HEK293 (cell line): ENCODE data around the gene NAPA.
A peak's percentile ranks its signal among the peaks of the same experiment; 100 is the strongest.

ENCODE experiments used
- CTCF ChIA-PET: fragments of 350-600 bp; formaldehyde crosslinking; extraction: SDS; loops from one replicate; lab custom pipeline; 2021; ENCODE audit warnings: antibody characterized with exemption; lab: Yijun Ruan, JAX
- POLR2A ChIA-PET: fragments of 300-600 bp; formaldehyde crosslinking; extraction: SDS; loops from one replicate; lab custom pipeline; 2020; ENCODE audit warnings: antibody characterized with exemption, inconsistent platforms; lab: Yijun Ruan, JAX
- H3K27ac ChIP-seq: fragments of 200-500 bp; sonication (Bioruptor generic); 2 replicates; pipeline ENCODE4 v1.5.1; 2014; ENCODE audit warnings: low read depth, low read length, control low read depth, inconsistent platforms; ENCODE audit errors: extremely low read depth
- H3K36me3 ChIP-seq, 2 experiments: fragments of 200-500 bp in 1 of 2; sonication (Bioruptor generic) in 1 of 2; 1 replicate in 1 of 2; 2 replicates in 1 of 2; pipeline ENCODE4 v1.5.1; 2014 to 2017; ENCODE audit warnings: inconsistent platforms in 2 of 2, low read length in 2 of 2; ENCODE audit not compliant: control insufficient read depth in 2 of 2, insufficient read depth in 1 of 2
- H3K4me1 ChIP-seq: fragments of 200-500 bp; sonication (Bioruptor generic); 2 replicates; pipeline ENCODE4 v1.5.1; 2014; ENCODE audit warnings: mild to moderate bottlenecking, low read length, inconsistent platforms; ENCODE audit not compliant: control insufficient read depth, insufficient read depth
- H3K4me3 ChIP-seq: 2 replicates; pipeline ENCODE4 v1.5.1; 2011; ENCODE audit warnings: low read depth, mild to moderate bottlenecking, control low read depth, low read length, moderate library complexity
- H3K9me3 ChIP-seq: fragments of 200-500 bp; sonication (Bioruptor generic); 2 replicates; pipeline ENCODE4 v1.5.1; 2014; ENCODE audit warnings: low read depth, low read length, inconsistent platforms; ENCODE audit not compliant: control insufficient read depth, insufficient read depth
- BCL11A ChIP-seq: fragments of 450-650 bp; formaldehyde crosslinking; IDR thresholded peaks from 2 replicates; pipeline ENCODE4 v1.5.1; 2016; ENCODE audit warnings: low read depth, missing biosample characterization, missing genetic modification characterization
- GLIS2 ChIP-seq: fragments of 450-650 bp; formaldehyde crosslinking; IDR thresholded peaks from 2 replicates; pipeline ENCODE4 v1.5.1; 2016; ENCODE audit warnings: missing biosample characterization, missing genetic modification characterization
- ZBTB17 ChIP-seq: fragments of 450-650 bp; formaldehyde crosslinking; IDR thresholded peaks from 2 replicates; pipeline ENCODE4 v1.5.1; 2016; ENCODE audit warnings: missing biosample characterization, missing genetic modification characterization
- ZBTB48 ChIP-seq: fragments of 450-650 bp; formaldehyde crosslinking; IDR thresholded peaks from 2 replicates; pipeline ENCODE4 v1.5.1; 2016; ENCODE audit warnings: missing biosample characterization, missing genetic modification characterization
- ZNF24 ChIP-seq: fragments of 450-650 bp; formaldehyde crosslinking; IDR thresholded peaks from 2 replicates; pipeline ENCODE4 v1.5.1; 2016; ENCODE audit warnings: missing biosample characterization, missing genetic modification characterization
- ZNF311 ChIP-seq: fragments of 450-650 bp; formaldehyde crosslinking; IDR thresholded peaks from 2 replicates; pipeline ENCODE4 v1.5.1; 2017; ENCODE audit warnings: missing biosample characterization, missing genetic modification characterization, borderline replicate concordance
- ZNF341 ChIP-seq: fragments of 450-650 bp; formaldehyde crosslinking; IDR thresholded peaks from 2 replicates; pipeline ENCODE4; 2016; ENCODE audit warnings: low read depth, missing biosample characterization, missing genetic modification characterization
- ZNF354C ChIP-seq: fragments of 450-650 bp; formaldehyde crosslinking; IDR thresholded peaks from 2 replicates; pipeline ENCODE4 v1.5.1; 2016; ENCODE audit warnings: missing biosample characterization, missing genetic modification characterization, low read depth, borderline replicate concordance
- ZNF37A ChIP-seq: fragments of 450-650 bp; IDR thresholded peaks from 2 replicates; pipeline ENCODE4 v1.5.1; 2018; ENCODE audit warnings: missing biosample characterization, missing genetic modification characterization
- ZNF544 ChIP-seq: fragments of 450-650 bp; formaldehyde crosslinking; IDR thresholded peaks from 2 replicates; pipeline ENCODE4 v1.5.0; 2017; ENCODE audit warnings: missing biosample characterization, missing genetic modification characterization
- ZNF555 ChIP-seq: fragments of 450-650 bp; formaldehyde crosslinking; conservative IDR thresholded peaks from 2 replicates; pipeline ENCODE4 v1.5.1; 2017; ENCODE audit warnings: missing biosample characterization, mild to moderate bottlenecking, missing genetic modification characterization, inconsistent platforms
- ZNF660 ChIP-seq: fragments of 450-650 bp; IDR thresholded peaks from 2 replicates; pipeline ENCODE4 v1.5.1; 2018; ENCODE audit warnings: missing biosample characterization, mild to moderate bottlenecking, missing genetic modification characterization
- ZNF677 ChIP-seq: fragments of 450-650 bp; IDR thresholded peaks from 2 replicates; pipeline ENCODE4 v1.5.0; 2018; ENCODE audit warnings: missing biosample characterization, mild to moderate bottlenecking, missing genetic modification characterization, moderate library complexity
- ZNF830 ChIP-seq: fragments of 450-650 bp; IDR thresholded peaks from 2 replicates; pipeline ENCODE4 v1.5.0; 2018; ENCODE audit warnings: missing biosample characterization, missing genetic modification characterization, low read depth, mild to moderate bottlenecking, moderate library complexity
- ZSCAN16 ChIP-seq: fragments of 450-650 bp; formaldehyde crosslinking; IDR thresholded peaks from 2 replicates; pipeline ENCODE4 v1.5.1; 2016; ENCODE audit warnings: missing biosample characterization, missing genetic modification characterization
- TF ChIP-seq, protein P1 (sequence below): fragments of 450-650 bp; formaldehyde crosslinking; IDR thresholded peaks from 2 replicates; pipeline ENCODE4 v1.5.1; 2016; ENCODE audit warnings: missing biosample characterization, missing genetic modification characterization
- TF ChIP-seq, protein P2 (sequence below): fragments of 450-650 bp; formaldehyde crosslinking; IDR thresholded peaks from 2 replicates; pipeline ENCODE4 v1.5.1; 2016; ENCODE audit warnings: missing biosample characterization, missing genetic modification characterization
- TF ChIP-seq, protein P3 (sequence below): fragments of 450-650 bp; formaldehyde crosslinking; IDR thresholded peaks from 2 replicates; pipeline ENCODE4 v1.5.1; 2016; ENCODE audit warnings: missing biosample characterization, missing genetic modification characterization
- TF ChIP-seq, protein P4 (sequence below): sonication (generic); formaldehyde crosslinking; IDR thresholded peaks from 2 replicates; pipeline ENCODE4 v1.8.1; 2022; ENCODE audit warnings: mild to moderate bottlenecking, moderate library complexity, missing genetic modification reagents
- TF ChIP-seq, protein P5 (sequence below): IDR thresholded peaks from 2 replicates; pipeline ENCODE4 v1.6.1; 2011; ENCODE audit warnings: mild to moderate bottlenecking, low read depth, low read length, borderline replicate concordance
- TF ChIP-seq, protein P6 (sequence below): fragments of 450-650 bp; formaldehyde crosslinking; IDR thresholded peaks from 2 replicates; pipeline ENCODE4 v1.5.1; 2016; ENCODE audit warnings: missing biosample characterization, missing genetic modification characterization

NAPA gene

DNA sequence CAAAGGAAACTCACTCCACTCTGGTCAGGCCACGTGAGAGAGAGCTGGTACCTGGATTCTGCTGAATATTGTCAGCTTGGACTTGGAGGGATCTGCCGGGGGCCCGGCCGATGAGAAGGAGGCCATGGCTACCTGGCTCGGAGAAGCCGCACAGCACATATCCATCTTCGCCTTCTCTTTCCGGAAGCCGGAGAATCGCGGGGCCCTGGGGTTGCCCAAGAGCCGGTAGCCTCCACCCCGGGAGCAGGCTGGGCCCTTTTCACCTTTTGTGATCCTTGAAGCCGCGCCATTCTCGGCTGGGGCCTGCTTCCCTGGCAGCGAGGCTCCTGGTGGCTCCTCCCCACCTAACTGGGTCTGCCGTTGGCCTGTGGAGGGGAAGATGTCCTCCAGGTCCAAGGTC lies 29.2 kb upstream of the NAPA start:
- Histone ChIP-seq H3K9me3 (no peaks in the 10 kb centered on the region), H3K4me3 (no peak overlapping the region), H3K4me1 (peaks cover 2% of the 10 kb centered on the region; the same call in 1 of the 2 replicates), H3K36me3 (no peaks in the 10 kb centered on the region; a peak in 1 of 3 replicates), H3K27ac (no peak overlapping the region)
- TF ChIP-seq ZNF830 (no peak), ZNF677 (tag by site-specific recombination) (no peak), ZNF311 (tag by site-specific recombination) (no peak), ZNF544 (tag by site-specific recombination) (no peak), ZSCAN16 (tag by site-specific recombination) (no peak), ZNF354C (tag by site-specific recombination) (no peak)
- TF ChIP-seq, protein P1, sequence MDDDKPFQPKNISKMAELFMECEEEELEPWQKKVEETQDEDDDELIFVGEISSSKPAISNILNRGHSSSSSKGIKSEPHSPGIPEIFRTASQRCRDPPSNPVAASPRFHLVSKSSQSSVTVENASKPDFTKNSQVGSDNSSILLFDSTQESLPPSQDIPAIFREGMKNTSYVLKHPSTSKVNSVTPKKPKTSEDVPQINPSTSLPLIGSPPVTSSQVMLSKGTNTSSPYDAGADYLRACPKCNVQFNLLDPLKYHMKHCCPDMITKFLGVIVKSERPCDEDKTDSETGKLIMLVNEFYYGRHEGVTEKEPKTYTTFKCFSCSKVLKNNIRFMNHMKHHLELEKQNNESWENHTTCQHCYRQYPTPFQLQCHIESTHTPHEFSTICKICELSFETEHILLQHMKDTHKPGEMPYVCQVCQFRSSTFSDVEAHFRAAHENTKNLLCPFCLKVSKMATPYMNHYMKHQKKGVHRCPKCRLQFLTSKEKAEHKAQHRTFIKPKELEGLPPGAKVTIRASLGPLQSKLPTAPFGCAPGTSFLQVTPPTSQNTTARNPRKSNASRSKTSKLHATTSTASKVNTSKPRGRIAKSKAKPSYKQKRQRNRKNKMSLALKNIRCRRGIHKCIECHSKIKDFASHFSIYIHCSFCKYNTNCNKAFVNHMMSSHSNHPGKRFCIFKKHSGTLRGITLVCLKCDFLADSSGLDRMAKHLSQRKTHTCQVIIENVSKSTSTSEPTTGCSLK (tag by site-specific recombination): no peak
- TF ChIP-seq, protein P2, sequence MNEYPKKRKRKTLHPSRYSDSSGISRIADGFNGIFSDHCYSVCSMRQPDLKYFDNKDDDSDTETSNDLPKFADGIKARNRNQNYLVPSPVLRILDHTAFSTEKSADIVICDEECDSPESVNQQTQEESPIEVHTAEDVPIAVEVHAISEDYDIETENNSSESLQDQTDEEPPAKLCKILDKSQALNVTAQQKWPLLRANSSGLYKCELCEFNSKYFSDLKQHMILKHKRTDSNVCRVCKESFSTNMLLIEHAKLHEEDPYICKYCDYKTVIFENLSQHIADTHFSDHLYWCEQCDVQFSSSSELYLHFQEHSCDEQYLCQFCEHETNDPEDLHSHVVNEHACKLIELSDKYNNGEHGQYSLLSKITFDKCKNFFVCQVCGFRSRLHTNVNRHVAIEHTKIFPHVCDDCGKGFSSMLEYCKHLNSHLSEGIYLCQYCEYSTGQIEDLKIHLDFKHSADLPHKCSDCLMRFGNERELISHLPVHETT (tag by site-specific recombination): no peak
- TF ChIP-seq, protein P3, sequence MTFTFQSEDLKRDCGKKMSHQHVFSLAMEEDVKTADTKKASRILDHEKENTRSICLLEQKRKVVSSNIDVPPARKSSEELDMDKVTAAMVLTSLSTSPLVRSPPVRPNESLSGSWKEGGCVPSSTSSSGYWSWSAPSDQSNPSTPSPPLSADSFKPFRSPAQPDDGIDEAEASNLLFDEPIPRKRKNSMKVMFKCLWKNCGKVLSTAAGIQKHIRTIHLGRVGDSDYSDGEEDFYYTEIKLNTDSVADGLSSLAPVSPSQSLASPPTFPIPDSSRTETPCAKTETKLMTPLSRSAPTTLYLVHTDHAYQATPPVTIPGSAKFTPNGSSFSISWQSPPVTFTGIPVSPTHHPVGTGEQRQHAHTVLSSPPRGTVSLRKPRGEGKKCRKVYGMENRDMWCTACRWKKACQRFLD (tag by site-specific recombination): no peak
- TF ChIP-seq, protein P4, sequence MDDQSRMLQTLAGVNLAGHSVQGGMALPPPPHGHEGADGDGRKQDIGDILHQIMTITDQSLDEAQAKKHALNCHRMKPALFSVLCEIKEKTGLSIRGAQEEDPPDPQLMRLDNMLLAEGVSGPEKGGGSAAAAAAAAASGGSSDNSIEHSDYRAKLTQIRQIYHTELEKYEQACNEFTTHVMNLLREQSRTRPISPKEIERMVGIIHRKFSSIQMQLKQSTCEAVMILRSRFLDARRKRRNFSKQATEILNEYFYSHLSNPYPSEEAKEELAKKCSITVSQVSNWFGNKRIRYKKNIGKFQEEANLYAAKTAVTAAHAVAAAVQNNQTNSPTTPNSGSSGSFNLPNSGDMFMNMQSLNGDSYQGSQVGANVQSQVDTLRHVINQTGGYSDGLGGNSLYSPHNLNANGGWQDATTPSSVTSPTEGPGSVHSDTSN (CRISPR knock-in tag): no peak
- POLR2A ChIA-PET: no interaction called here
- CTCF ChIA-PET: interaction anchor here (0.6 to 0.7 kb wide), 3 partner anchors 9 to 194 kb away, joined by 3 to 5 read pairs (median 4); no protein-coding TSS in a partner anchor

DNA sequence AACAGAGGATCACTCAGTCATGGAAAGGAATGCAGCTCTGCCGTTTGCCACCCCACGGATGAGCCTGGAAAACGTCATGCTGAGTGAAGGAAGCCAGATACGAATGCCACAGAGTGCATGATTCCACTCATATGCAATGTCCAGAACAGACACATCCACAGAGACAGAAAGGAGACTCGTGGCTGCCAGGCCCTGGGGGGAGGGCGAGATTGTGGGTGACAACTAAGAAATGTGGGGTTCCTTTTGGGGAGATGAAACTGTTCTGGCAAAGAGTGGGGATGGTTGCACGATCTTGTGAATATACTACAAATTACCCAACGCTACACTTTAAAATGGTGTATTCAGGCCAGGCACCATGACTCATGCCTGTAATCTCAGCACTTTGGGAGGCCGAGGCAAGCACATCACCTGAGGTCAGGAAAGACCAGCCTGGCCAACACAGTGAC lies 27.2 kb upstream of the NAPA start:
- 0 out of 2 replicates have a peak, but pooled peaks have one; percentile 16 for TF ChIP-seq ZBTB17 (tag by site-specific recombination)
- TF ChIP-seq GLIS2 (tag by site-specific recombination): no peak
- TF ChIP-seq, protein P5, sequence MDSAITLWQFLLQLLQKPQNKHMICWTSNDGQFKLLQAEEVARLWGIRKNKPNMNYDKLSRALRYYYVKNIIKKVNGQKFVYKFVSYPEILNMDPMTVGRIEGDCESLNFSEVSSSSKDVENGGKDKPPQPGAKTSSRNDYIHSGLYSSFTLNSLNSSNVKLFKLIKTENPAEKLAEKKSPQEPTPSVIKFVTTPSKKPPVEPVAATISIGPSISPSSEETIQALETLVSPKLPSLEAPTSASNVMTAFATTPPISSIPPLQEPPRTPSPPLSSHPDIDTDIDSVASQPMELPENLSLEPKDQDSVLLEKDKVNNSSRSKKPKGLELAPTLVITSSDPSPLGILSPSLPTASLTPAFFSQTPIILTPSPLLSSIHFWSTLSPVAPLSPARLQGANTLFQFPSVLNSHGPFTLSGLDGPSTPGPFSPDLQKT: no peak
- H3K36me3 ChIP-seq: no peaks in the 10 kb centered on the region; a peak in 1 of 3 replicates
- no peak overlapping the region for H3K4me3 ChIP-seq
- no peak overlapping the region for H3K27ac ChIP-seq
- peaks cover 2% of the 10 kb centered on the region; the same call in 1 of the 2 replicates for H3K4me1 ChIP-seq
- POLR2A ChIA-PET: no interaction called here
- CTCF ChIA-PET: no interaction called here
- no peaks in the 10 kb centered on the region for H3K9me3 ChIP-seq

DNA sequence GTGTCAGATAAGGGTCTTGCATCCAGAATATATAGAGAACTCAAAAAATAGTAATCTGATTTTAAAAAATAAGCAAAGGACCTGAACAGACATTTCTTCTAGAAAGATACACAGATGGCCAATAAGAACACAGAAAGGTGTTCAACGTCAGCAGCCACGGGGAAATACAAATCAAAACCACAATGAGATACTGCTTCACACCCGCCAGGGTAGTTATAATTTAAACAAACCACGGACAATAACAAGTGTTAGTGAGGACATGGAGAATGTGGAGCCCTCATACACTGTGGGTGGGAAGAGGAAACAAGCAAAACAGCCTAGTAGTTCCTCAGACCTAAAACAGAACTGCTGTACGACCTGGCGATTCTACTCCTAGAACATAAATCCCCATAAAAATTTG lies 26.7 kb upstream of the NAPA start:
- H3K27ac ChIP-seq: no peak overlapping the region
- ChIA-PET CTCF (no interaction called here), POLR2A (no interaction called here)
- no peaks in the 10 kb centered on the region for H3K9me3 ChIP-seq
- H3K4me1 ChIP-seq: peaks cover 2% of the 10 kb centered on the region; the same call in 1 of the 2 replicates
- no peak overlapping the region for H3K4me3 ChIP-seq
- H3K36me3 ChIP-seq: no peaks in the 10 kb centered on the region; a peak in 1 of 3 replicates
- TF ChIP-seq BCL11A: no peak
- TF ChIP-seq ZNF37A (tag by site-specific recombination): no peak
- TF ChIP-seq, protein P6, sequence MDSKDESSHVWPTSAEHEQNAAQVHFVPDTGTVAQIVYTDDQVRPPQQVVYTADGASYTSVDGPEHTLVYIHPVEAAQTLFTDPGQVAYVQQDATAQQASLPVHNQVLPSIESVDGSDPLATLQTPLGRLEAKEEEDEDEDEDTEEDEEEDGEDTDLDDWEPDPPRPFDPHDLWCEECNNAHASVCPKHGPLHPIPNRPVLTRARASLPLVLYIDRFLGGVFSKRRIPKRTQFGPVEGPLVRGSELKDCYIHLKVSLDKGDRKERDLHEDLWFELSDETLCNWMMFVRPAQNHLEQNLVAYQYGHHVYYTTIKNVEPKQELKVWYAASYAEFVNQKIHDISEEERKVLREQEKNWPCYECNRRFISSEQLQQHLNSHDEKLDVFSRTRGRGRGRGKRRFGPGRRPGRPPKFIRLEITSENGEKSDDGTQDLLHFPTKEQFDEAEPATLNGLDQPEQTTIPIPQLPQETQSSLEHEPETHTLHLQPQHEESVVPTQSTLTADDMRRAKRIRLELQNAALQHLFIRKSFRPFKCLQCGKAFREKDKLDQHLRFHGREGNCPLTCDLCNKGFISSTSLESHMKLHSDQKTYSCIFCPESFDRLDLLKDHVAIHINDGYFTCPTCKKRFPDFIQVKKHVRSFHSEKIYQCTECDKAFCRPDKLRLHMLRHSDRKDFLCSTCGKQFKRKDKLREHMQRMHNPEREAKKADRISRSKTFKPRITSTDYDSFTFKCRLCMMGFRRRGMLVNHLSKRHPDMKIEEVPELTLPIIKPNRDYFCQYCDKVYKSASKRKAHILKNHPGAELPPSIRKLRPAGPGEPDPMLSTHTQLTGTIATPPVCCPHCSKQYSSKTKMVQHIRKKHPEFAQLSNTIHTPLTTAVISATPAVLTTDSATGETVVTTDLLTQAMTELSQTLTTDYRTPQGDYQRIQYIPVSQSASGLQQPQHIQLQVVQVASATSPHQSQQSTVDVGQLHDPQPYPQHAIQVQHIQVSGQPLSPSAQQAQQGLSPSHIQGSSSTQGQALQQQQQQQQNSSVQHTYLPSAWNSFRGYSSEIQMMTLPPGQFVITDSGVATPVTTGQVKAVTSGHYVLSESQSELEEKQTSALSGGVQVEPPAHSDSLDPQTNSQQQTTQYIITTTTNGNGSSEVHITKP (tag by site-specific recombination): no peak
- no peak for TF ChIP-seq ZNF660
- no peak for TF ChIP-seq ZBTB48 (tag by site-specific recombination)
- no peak for TF ChIP-seq ZNF24 (tag by site-specific recombination)
- no peak for TF ChIP-seq ZNF311 (tag by site-specific recombination)
- no peak for TF ChIP-seq ZNF555 (tag by site-specific recombination)
- TF ChIP-seq ZNF341 (tag by site-specific recombination): no peak
